ENCODE results near the gene HDAC4.

DNA sequence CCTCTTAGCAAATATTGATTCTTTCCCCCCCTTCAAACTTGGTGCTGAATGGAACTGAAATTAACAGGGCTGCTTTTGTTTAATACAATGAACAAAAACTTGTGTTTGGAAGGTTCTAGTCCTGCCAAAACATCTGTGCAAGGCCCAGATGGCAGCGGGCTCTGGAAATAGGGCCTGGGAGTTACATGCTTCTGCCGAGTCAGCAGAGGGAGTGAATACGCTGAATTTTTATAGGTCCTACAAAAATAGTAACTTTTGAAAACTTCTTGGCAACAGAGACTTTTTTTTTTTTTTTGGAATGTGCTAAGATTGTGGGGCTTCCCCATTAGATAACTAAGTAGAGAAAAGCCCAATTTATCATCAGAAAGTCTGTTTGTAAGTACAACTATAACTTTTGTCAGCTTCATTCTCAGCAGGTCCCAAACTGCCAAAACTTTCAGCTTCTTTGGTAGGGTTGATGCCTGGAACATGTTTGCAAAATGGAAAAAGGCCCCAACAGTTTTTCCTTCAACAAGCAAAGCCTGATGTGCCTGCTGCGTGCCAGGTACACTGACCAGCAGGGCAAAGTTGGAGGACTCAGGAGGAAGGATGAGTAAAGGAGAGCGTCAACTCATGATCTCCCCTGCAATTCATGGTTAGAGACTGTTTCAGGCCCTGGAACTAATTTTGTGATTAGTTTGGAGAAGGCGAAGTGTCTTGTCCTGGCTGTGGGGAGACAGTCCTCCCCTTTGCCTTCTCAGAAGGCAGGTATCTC is 45.1 kb upstream of the HDAC4 start:
- no peak for TF ChIP-seq CHD1 (IDR thresholded peaks at IDR 0.05; ENCODE audit: low read depth, low read length)
- TF ChIP-seq MXI1 (IDR thresholded peaks at IDR 0.05; ENCODE audit: borderline replicate concordance, low read depth, low read length), result no peak
- TF ChIP-seq, protein P1, sequence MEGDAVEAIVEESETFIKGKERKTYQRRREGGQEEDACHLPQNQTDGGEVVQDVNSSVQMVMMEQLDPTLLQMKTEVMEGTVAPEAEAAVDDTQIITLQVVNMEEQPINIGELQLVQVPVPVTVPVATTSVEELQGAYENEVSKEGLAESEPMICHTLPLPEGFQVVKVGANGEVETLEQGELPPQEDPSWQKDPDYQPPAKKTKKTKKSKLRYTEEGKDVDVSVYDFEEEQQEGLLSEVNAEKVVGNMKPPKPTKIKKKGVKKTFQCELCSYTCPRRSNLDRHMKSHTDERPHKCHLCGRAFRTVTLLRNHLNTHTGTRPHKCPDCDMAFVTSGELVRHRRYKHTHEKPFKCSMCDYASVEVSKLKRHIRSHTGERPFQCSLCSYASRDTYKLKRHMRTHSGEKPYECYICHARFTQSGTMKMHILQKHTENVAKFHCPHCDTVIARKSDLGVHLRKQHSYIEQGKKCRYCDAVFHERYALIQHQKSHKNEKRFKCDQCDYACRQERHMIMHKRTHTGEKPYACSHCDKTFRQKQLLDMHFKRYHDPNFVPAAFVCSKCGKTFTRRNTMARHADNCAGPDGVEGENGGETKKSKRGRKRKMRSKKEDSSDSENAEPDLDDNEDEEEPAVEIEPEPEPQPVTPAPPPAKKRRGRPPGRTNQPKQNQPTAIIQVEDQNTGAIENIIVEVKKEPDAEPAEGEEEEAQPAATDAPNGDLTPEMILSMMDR (conservative IDR thresholded peaks at IDR 0.05; ENCODE audit: low read depth, low read length), result no peak
- TF ChIP-seq POLR2A (IDR thresholded peaks at IDR 0.05; ENCODE audit: low read depth, low read length), result no peak
- TF ChIP-seq RFX5 (IDR thresholded peaks at IDR 0.05; ENCODE audit: low read depth, low read length), result no peak
- no peak for TF ChIP-seq NFE2L2 (IDR thresholded peaks at IDR 0.05; ENCODE audit: low read depth, low read length)
- TF ChIP-seq RCOR1 (IDR thresholded peaks at IDR 0.05; ENCODE audit: insufficient replicate concordance, low read length), result no peak
- TF ChIP-seq RAD21 (IDR thresholded peaks at IDR 0.05; ENCODE audit: low read length), result no peak
- no peak for TF ChIP-seq SMC3 (IDR thresholded peaks at IDR 0.05; ENCODE audit: low read depth, low read length)

Measured in IMR-90 (cell line).